ENCODE results near the gene SRCAP.

DNA sequence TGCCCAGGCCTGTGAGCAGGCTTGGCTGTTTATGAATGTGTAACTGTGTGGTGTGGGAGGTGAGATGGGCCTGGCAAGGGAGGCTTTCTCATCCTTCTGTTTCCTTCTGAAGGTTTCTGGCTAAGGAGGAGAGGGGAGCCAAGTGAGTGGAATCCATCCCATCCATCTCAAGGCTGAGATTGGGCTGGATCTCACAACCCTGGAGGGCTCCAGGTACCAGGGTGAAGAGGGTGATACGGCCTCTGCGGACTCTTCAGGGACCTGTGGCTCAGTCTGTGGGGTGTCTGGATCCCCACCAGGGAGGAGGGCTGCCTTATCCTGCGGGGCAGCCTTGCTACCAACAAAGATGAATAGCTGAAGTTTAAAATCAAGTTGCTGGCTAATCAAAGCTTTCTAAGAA, 81.0 kb downstream of the SRCAP start:
- TF ChIP-seq, protein P1, sequence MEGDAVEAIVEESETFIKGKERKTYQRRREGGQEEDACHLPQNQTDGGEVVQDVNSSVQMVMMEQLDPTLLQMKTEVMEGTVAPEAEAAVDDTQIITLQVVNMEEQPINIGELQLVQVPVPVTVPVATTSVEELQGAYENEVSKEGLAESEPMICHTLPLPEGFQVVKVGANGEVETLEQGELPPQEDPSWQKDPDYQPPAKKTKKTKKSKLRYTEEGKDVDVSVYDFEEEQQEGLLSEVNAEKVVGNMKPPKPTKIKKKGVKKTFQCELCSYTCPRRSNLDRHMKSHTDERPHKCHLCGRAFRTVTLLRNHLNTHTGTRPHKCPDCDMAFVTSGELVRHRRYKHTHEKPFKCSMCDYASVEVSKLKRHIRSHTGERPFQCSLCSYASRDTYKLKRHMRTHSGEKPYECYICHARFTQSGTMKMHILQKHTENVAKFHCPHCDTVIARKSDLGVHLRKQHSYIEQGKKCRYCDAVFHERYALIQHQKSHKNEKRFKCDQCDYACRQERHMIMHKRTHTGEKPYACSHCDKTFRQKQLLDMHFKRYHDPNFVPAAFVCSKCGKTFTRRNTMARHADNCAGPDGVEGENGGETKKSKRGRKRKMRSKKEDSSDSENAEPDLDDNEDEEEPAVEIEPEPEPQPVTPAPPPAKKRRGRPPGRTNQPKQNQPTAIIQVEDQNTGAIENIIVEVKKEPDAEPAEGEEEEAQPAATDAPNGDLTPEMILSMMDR (IDR thresholded peaks at IDR 0.05), result no peak
- no peak for TF ChIP-seq EZH2 (IDR thresholded peaks at IDR 0.05)

Measured in neural progenitor cell (in vitro differentiated cells).